Measurements from ENCODE around the gene SLC6A13.

Gene SLC6A13

DNA sequence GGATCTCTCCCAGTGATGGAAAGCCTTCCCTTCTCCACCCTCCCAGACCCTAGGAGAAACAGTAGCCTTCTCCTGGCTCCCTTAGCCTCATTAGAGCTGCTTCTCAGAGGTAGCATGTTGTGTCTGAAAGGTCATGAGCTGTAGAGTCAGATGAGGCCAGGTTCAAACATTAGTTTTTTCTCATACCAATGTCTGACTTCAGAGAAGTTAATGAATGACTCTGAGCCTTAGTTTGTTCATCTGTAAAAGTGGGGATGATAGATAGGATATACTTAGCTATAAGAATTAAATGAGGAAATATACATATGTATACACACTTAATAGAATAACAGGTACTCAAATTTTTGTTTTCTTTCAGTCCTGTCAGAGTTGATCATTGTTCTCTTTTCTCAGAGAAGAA, 523 bp downstream of the SLC6A13 start:
- H3K4me1 ChIP-seq (ENCODE audit: control insufficient read depth, insufficient read depth, low read length): no peaks in the 10 kb centered on the region

GRCh38 chr12:257521-258321, 4.9 kb downstream of the SLC6A13 start:
- Histone ChIP-seq H3K9ac (ENCODE audit: low read length) (no peak overlapping the region), H3K36me3 (ENCODE audit: control insufficient read depth, insufficient read depth, low read length) (no peaks in the 10 kb centered on the region), H3K4me1 (ENCODE audit: control insufficient read depth, insufficient read depth, low read length) (no peaks in the 10 kb centered on the region), H3K4me3 (ENCODE audit: low read length) (no peak overlapping the region), H3K27ac (ENCODE audit: low read depth, low read length) (no peak overlapping the region), H3K27me3 (ENCODE audit: control insufficient read depth, insufficient read depth, low read length) (no peaks in the 10 kb centered on the region)

More for the DNA sequence above, 523 bp downstream of the SLC6A13 start:
- Histone ChIP-seq H3K9ac (ENCODE audit: low read length) (no peak overlapping the region), H3K27ac (ENCODE audit: low read depth, low read length) (no peak overlapping the region), H3K4me3 (ENCODE audit: low read length) (no peak overlapping the region), H3K27me3 (ENCODE audit: control insufficient read depth, insufficient read depth, low read length) (no peaks in the 10 kb centered on the region), H3K36me3 (ENCODE audit: control insufficient read depth, insufficient read depth, low read length) (no peaks in the 10 kb centered on the region)

GRCh38 chr12:256958-257357, 5.7 kb downstream of the SLC6A13 start:
- no peaks in the 10 kb centered on the region for H3K4me1 ChIP-seq (ENCODE audit: control insufficient read depth, insufficient read depth, low read length)
- H3K9ac ChIP-seq (ENCODE audit: low read length): no peak overlapping the region
- no peak overlapping the region for H3K27ac ChIP-seq (ENCODE audit: low read depth, low read length)
- H3K36me3 ChIP-seq (ENCODE audit: control insufficient read depth, insufficient read depth, low read length): no peaks in the 10 kb centered on the region
- no peak overlapping the region for H3K4me3 ChIP-seq (ENCODE audit: low read length)
- H3K27me3 ChIP-seq (ENCODE audit: control insufficient read depth, insufficient read depth, low read length): no peaks in the 10 kb centered on the region

DNA sequence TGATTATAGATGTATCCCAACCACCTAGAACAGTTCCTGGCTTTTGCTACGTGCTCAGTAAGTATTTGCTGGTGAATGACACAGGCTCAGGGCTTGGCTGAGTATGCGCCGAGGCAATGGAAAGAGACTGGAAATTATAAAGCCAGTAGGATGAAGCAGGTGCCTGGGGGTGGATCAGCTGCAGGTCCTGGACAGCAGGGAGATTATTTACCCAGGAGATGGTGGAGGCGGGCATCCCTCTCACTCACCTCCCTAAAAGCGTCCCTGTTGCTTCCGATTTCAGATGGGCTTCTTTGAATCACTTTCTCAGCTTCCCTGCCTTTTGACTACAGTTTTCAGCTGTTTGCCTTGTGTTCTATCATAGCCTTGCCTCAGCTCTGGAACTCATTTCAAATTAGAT, 6.4 kb downstream of the SLC6A13 start:
- H3K27me3 ChIP-seq (ENCODE audit: control insufficient read depth, insufficient read depth, low read length): no peaks in the 10 kb centered on the region

DNA sequence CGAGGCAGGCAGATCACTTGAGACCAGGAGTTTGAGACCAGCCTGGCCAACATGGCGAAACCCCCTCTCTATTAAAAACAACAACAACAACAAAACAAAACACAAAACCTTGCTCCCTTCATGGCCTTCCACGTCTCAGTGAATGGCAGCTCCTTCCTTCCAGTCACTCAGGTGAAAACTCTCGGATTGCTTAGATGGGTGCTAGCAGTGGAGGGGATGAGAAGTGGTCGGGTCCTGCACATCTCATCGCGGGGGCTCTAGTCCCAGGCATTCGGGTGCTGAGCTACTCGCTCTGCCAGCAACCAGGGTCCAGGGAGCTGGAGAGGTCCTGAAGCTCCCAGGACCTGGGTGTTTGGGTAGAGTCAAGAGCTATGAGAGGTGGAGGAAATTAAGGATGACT, 7.7 kb downstream of the SLC6A13 start:
- no peak overlapping the region for H3K27ac ChIP-seq (ENCODE audit: low read depth, low read length)
- no peaks in the 10 kb centered on the region for H3K27me3 ChIP-seq (ENCODE audit: control insufficient read depth, insufficient read depth, low read length)

More for the DNA sequence above, 6.4 kb downstream of the SLC6A13 start:
- no peaks in the 10 kb centered on the region for H3K4me1 ChIP-seq (ENCODE audit: control insufficient read depth, insufficient read depth, low read length)
- no peaks in the 10 kb centered on the region for H3K36me3 ChIP-seq (ENCODE audit: control insufficient read depth, insufficient read depth, low read length)
- no peak overlapping the region for H3K4me3 ChIP-seq (ENCODE audit: low read length)
- H3K27ac ChIP-seq (ENCODE audit: low read depth, low read length): no peak overlapping the region
- H3K9ac ChIP-seq (ENCODE audit: low read length): no peak overlapping the region

DNA sequence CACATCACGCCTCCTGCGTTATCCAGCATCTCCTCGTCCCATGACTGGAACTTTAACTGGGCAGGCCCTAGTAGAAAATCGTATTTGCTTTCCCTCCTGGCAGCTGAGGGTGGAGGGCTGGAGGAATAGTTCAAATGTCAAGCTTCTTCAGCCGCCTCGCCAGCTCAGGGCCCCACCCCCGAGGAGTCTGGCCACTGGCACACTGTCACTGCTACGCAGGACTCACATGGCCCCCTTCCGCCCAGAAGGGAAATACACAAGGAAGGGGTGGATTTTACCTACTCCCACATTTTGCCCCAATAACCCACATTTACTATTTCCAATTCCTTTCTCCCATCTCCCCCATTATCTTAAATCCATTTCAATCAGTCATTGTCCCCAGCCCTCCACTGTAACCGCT, 8.6 kb downstream of the SLC6A13 start:
- Histone ChIP-seq H3K36me3 (ENCODE audit: control insufficient read depth, insufficient read depth, low read length) (no peaks in the 10 kb centered on the region), H3K27ac (ENCODE audit: low read depth, low read length) (no peak overlapping the region), H3K4me1 (ENCODE audit: control insufficient read depth, insufficient read depth, low read length) (no peaks in the 10 kb centered on the region), H3K9ac (ENCODE audit: low read length) (no peak overlapping the region), H3K27me3 (ENCODE audit: control insufficient read depth, insufficient read depth, low read length) (no peaks in the 10 kb centered on the region), H3K4me3 (ENCODE audit: low read length) (no peak overlapping the region)

More for the DNA sequence above, 7.7 kb downstream of the SLC6A13 start:
- H3K4me3 ChIP-seq (ENCODE audit: low read length): no peak overlapping the region
- no peak overlapping the region for H3K9ac ChIP-seq (ENCODE audit: low read length)
- no peaks in the 10 kb centered on the region for H3K4me1 ChIP-seq (ENCODE audit: control insufficient read depth, insufficient read depth, low read length)
- H3K36me3 ChIP-seq (ENCODE audit: control insufficient read depth, insufficient read depth, low read length): no peaks in the 10 kb centered on the region

DNA sequence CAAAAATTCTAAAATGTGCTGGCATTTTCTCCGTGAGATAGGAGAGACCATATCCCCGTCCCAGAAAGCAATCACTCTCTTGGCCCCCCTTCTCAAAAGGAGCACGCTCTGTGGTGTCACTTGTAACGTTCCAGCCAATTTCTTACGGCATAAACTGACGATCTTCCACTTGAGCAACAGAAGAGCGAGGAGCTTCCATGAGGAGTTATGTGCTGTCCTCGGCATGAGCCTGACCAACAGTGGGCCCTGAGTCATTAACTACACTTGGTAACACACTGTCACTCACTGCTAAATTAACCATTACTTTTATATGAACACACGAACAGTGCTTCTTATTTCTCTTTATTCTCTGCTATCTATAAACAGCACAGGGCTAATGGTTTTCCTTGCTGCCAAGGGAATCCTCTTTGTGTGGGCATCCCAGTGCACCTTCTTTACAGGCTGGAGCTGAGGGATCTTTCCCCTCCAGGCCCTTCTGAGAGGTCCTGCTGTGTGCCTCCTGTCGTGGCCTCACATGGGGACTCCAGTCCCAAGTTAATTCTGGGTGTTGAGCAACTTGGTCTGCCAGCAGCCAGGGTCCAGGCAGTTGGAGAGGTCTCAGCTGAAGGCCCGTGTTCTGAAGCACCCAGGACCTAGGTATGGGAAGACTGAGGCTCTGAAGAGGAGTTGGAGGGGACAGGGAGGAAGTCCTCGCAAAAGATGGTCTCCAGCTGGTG, 9.4 kb downstream of the SLC6A13 start:
- no peak overlapping the region for H3K27ac ChIP-seq (ENCODE audit: low read depth, low read length)
- H3K4me1 ChIP-seq (ENCODE audit: control insufficient read depth, insufficient read depth, low read length): no peaks in the 10 kb centered on the region
- no peak overlapping the region for H3K9ac ChIP-seq (ENCODE audit: low read length)
- H3K4me3 ChIP-seq (ENCODE audit: low read length): no peak overlapping the region
- H3K27me3 ChIP-seq (ENCODE audit: control insufficient read depth, insufficient read depth, low read length): no peaks in the 10 kb centered on the region
- no peaks in the 10 kb centered on the region for H3K36me3 ChIP-seq (ENCODE audit: control insufficient read depth, insufficient read depth, low read length)

DNA sequence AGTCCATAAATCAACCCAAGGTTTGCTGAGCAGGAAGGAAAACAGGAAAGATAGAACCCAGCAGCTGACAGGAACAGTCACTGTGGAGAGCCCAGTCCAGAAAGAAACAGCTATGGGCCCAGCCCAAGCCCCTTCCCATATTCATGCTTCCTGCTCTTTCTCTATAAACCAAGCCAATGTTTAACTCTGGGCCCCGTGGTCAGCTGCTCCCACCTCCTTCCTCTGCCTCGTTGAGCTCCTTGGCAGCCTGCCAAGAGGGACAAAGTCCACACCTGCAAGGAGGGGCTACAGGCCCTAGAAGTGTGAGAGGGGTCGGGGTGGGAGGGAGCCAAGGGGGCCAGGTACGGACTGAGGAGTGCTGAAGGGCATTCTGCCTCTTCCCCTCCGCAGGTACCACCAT, 10.0 kb downstream of the SLC6A13 start:
- Histone ChIP-seq H3K9ac (ENCODE audit: low read length) (no peak overlapping the region), H3K4me1 (ENCODE audit: control insufficient read depth, insufficient read depth, low read length) (no peaks in the 10 kb centered on the region), H3K4me3 (ENCODE audit: low read length) (no peak overlapping the region), H3K27ac (ENCODE audit: low read depth, low read length) (no peak overlapping the region), H3K36me3 (ENCODE audit: control insufficient read depth, insufficient read depth, low read length) (no peaks in the 10 kb centered on the region), H3K27me3 (ENCODE audit: control insufficient read depth, insufficient read depth, low read length) (no peaks in the 10 kb centered on the region)

- Histone ChIP-seq H3K27me3 (ENCODE audit: control insufficient read depth, insufficient read depth, low read length) (no peaks in the 10 kb centered on the region), H3K4me3 (ENCODE audit: low read length) (no peak overlapping the region), H3K9ac (ENCODE audit: low read length) (no peak overlapping the region), H3K36me3 (ENCODE audit: control insufficient read depth, insufficient read depth, low read length) (no peaks in the 10 kb centered on the region), H3K4me1 (ENCODE audit: control insufficient read depth, insufficient read depth, low read length) (no peaks in the 10 kb centered on the region), H3K27ac (ENCODE audit: low read depth, low read length) (no peak overlapping the region)
Observed at GRCh38 chr12:247271-247670, 15.4 kb downstream of the SLC6A13 start.

- Histone ChIP-seq H3K36me3 (ENCODE audit: control insufficient read depth, insufficient read depth, low read length) (no peaks in the 10 kb centered on the region), H3K27ac (ENCODE audit: low read depth, low read length) (no peak overlapping the region), H3K27me3 (ENCODE audit: control insufficient read depth, insufficient read depth, low read length) (no peaks in the 10 kb centered on the region), H3K4me3 (ENCODE audit: low read length) (no peak overlapping the region), H3K9ac (ENCODE audit: low read length) (no peak overlapping the region), H3K4me1 (ENCODE audit: control insufficient read depth, insufficient read depth, low read length) (no peaks in the 10 kb centered on the region)
Observed at GRCh38 chr12:243381-243780, 19.3 kb downstream of the SLC6A13 start.

GRCh38 chr12:242496-242895, 20.1 kb downstream of the SLC6A13 start:
- Histone ChIP-seq H3K9ac (ENCODE audit: low read length) (no peak overlapping the region), H3K27ac (ENCODE audit: low read depth, low read length) (no peak overlapping the region), H3K4me3 (ENCODE audit: low read length) (no peak overlapping the region), H3K4me1 (ENCODE audit: control insufficient read depth, insufficient read depth, low read length) (no peaks in the 10 kb centered on the region), H3K27me3 (ENCODE audit: control insufficient read depth, insufficient read depth, low read length) (no peaks in the 10 kb centered on the region), H3K36me3 (ENCODE audit: control insufficient read depth, insufficient read depth, low read length) (no peaks in the 10 kb centered on the region)

GRCh38 chr12:241266-241665, 21.4 kb downstream of the SLC6A13 start:
- no peaks in the 10 kb centered on the region for H3K4me1 ChIP-seq (ENCODE audit: control insufficient read depth, insufficient read depth, low read length)
- no peak overlapping the region for H3K4me3 ChIP-seq (ENCODE audit: low read length)
- no peaks in the 10 kb centered on the region for H3K36me3 ChIP-seq (ENCODE audit: control insufficient read depth, insufficient read depth, low read length)
- H3K27ac ChIP-seq (ENCODE audit: low read depth, low read length): no peak overlapping the region
- H3K9ac ChIP-seq (ENCODE audit: low read length): no peak overlapping the region
- H3K27me3 ChIP-seq (ENCODE audit: control insufficient read depth, insufficient read depth, low read length): no peaks in the 10 kb centered on the region

DNA sequence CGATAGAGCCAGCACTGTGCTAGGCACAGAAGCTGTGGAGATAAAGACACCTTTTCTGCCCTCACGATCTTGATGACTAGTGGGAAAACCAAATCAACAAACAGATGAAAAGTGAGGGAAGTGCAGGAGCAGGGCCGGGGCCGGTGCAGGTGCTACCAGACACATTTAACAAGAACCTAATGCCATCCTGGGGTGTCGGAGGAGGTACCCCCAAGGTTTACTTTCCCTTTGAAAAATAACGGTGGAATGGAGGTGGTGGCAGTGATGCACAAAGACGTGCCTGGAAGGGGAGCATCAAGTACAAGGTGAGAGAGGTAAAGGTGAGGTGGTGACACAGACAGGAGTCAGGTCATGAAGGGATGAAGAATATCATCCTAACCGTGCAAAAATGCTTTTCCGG, 22.1 kb downstream of the SLC6A13 start:
- H3K4me3 ChIP-seq (ENCODE audit: low read length): no peak overlapping the region
- no peaks in the 10 kb centered on the region for H3K4me1 ChIP-seq (ENCODE audit: control insufficient read depth, insufficient read depth, low read length)
- H3K36me3 ChIP-seq (ENCODE audit: control insufficient read depth, insufficient read depth, low read length): no peaks in the 10 kb centered on the region
- H3K9ac ChIP-seq (ENCODE audit: low read length): no peak overlapping the region
- H3K27ac ChIP-seq (ENCODE audit: low read depth, low read length): no peak overlapping the region
- no peaks in the 10 kb centered on the region for H3K27me3 ChIP-seq (ENCODE audit: control insufficient read depth, insufficient read depth, low read length)
